Heart left ventricle (tissue), 16 donors: ENCODE data around the gene GAGE12H. TPM values are rescaled to one million over a fixed set of nuclear protein-coding genes. Genes with fewer than 3 reads are reported as not detected.
"Not testable (repeated sequence)": the region's sequence is repeated elsewhere in the genome, so short reads cannot be mapped to it uniquely, and the experiment has no call there.

Experiments
- ATAC-seq, 4 donors: fragments of 200-7000 bp; cut with Tn5 transposase; one replicate each; pipeline ENCODE4 v1.9.1; 2020 to 2022; ENCODE audit warnings: moderate library complexity in 4 of 4, mild to moderate bottlenecking in 3 of 4, moderate number of reproducible peaks in 1 of 4
- DNase-seq, 5 donors: peaks; one replicate each; pipeline ENCODE4 v3.0.0-alpha.2; 2020
- H3K27ac ChIP-seq, 12 donors: fragments of 200-600 bp; sonication (generic) in 4 of 12; one replicate each; pipeline versions ENCODE4 v1.5.0 to v1.8.0; 2016 to 2022; ENCODE audit warnings: mild to moderate bottlenecking in 2 of 12
- H3K27me3 ChIP-seq, 9 donors: fragments of 200-600 bp; sonication (generic) in 2 of 9; one replicate each; pipeline versions ENCODE4 v1.5.1 to v1.8.0; 2016 to 2022; ENCODE audit warnings: mild to moderate bottlenecking in 3 of 9
- H3K36me3 ChIP-seq, 9 donors: fragments of 200-600 bp; sonication (generic) in 2 of 9; one replicate each; pipeline versions ENCODE4 v1.5.0 to v1.8.0; 2018 to 2022; ENCODE audit warnings: mild to moderate bottlenecking in 2 of 9
- H3K4me1 ChIP-seq, 12 donors: fragments of 200-600 bp; sonication (generic) in 4 of 12; one replicate each; pipeline versions ENCODE4 v1.5.0 to v1.8.0; 2016 to 2022; ENCODE audit warnings: mild to moderate bottlenecking in 3 of 12
- H3K4me3 ChIP-seq, 12 donors: fragments of 200-600 bp; sonication (generic) in 4 of 12; one replicate each; pipeline versions ENCODE4 v1.5.0 to v1.8.0; 2017 to 2022; ENCODE audit warnings: mild to moderate bottlenecking in 9 of 12, moderate library complexity in 4 of 12
- H3K9me3 ChIP-seq, 12 donors: fragments of 200-600 bp; sonication (generic) in 4 of 12; one replicate each; pipeline versions ENCODE4 v1.5.0 to v1.8.0; 2016 to 2022; ENCODE audit warnings: mild to moderate bottlenecking in 1 of 12
- WGBS, 4 donors: extraction: QIAGEN DNeasy Blood & Tissue Kit in 2 of 4; methylation state at CpG; one replicate each; pipeline versions ENCODE4 v1.1.5 to v1.1.7; 2013 to 2018; 5-methylcytosine and 5-hydroxymethylcytosine counted together
- intact Hi-C, 10 donors: fragments of 100-400 bp; cut with DNase I; formaldehyde crosslinking; loops; one replicate each; pipeline versions ENCODE4 v1.11.1 to v1.14.2; 2022
- long read RNA-seq, 3 donors: library from polyadenylated mRNA; unstranded; transcript quantifications; one replicate each; pipeline ENCODE4 v2.0.0, GENCODE V29; 2020 to 2021
- polyA plus RNA-seq, 2 donors: library from polyadenylated mRNA; stranded (reverse); fragments of 200-250 nt; gene quantifications; one replicate each; pipeline ENCODE4 v1.2.3, GENCODE V29; 2013
- total RNA-seq, 9 donors: library from RNA; depleted of rRNA in 2 of 9; stranded (reverse); fragments of >200 nt in 2 of 9; fragmentation: NEBNext Ultra II Directional in 3 of 9; extraction: Animal tissue kit (Norgen Biotek cat#: 25700) in 3 of 9; gene quantifications; one replicate each; pipeline versions ENCODE4 v1.1.0 to v1.2.4, GENCODE V29; 2016 to 2023
- donor health status: ischemic (EF 13 %, LVEDD 7.1; RV severe dilation, severe dysfunction).
- donor health status: healthy with polysubstance abuse.
- donor health status: DM: no; HTN: yes; CAD: no.
- donor health status: DM: no; HTN: no; CAD: no.
- donor health status: ischemic (EF 25% LVEDD 6.9; RV normal size, moderate dysfunction).
- donor health status: ischemic (EF 25% LVEDD 5.7; RV mildly dilated, moderate dysfunction).
- donor health status: healthy.
- donor health status: DM: yes; HTN: yes; CAD: no.
- donor health status: ischemic (EF 35%, LVEDD 5.7; RV mildly dilated, moderate dysfunction).
- donor health status: nonischemic (EF 11% LVEDD 7.7; RV severe dilation, severe dysfunction).
- donor health status: DM: yes; HTN: yes; CAD: no.
- donor health status: PGD.
- donor health status: ischemic (EF 29% LVEDD 5.4; RV normal size, mild dysfunction).
- donor health status: nonischemic (EF 23%, LVEDD 6.1; RV moderate dilation, normal function).

GAGE12H gene
- total RNA-seq (not detected), polyA plus RNA-seq (not detected)
- long read RNA-seq, donor 1 = 0 reads
- long read RNA-seq, donor 2 = 0 reads
- long read RNA-seq, donor 3 = 0 reads

DNA sequence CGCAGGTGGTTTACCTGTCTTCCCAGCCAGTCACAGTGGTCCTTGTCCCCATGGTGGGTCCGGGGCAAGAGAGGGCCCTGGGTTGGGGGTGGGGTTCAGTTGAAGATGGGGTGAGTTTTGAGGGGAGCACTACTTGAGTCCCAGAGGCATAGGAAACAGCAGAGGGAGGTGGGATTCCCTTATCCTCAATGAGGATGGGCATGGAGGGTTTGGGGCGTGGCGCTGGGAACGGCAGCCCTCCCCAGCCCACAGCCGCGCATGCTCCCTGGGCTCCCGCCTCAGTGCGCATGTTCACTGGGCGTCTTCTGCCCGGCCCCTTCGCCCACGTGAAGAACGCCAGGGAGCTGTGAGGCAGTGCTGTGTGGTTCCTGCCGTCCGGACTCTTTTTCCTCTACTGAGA lies at the start of gene GAGE12H:
Gene GAGE12H, plus strand, starts transcription at position 301 of the 400 bp plus-strand sequence. CDS start 1,155 bp downstream, outside the sequence.
- ATAC-seq, H3K27me3 ChIP-seq, H3K9me3 ChIP-seq, H3K27ac ChIP-seq, H3K4me1 ChIP-seq, intact Hi-C loops, H3K36me3 ChIP-seq, H3K4me3 ChIP-seq, DNase-seq: not testable (repeated sequence)
- WGBS, 4 donors = no CpG with 5 or more reads among the region's 16 CpGs

DNA sequence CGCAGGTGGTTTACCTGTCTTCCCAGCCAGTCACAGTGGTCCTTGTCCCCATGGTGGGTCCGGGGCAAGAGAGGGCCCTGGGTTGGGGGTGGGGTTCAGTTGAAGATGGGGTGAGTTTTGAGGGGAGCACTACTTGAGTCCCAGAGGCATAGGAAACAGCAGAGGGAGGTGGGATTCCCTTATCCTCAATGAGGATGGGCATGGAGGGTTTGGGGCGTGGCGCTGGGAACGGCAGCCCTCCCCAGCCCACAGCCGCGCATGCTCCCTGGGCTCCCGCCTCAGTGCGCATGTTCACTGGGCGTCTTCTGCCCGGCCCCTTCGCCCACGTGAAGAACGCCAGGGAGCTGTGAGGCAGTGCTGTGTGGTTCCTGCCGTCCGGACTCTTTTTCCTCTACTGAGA lies 47.9 kb upstream of the GAGE12H start, which contains the start of gene GAGE12C:
Gene GAGE12C, plus strand, starts transcription at position 301 of the 400 bp plus-strand sequence. CDS start 1,155 bp downstream, outside the sequence.
- DNase-seq, ATAC-seq, H3K4me1 ChIP-seq, H3K27ac ChIP-seq, H3K9me3 ChIP-seq, intact Hi-C loops, H3K4me3 ChIP-seq, H3K36me3 ChIP-seq, H3K27me3 ChIP-seq: not testable (repeated sequence)
- no CpG with 5 or more reads among the region's 16 CpGs for WGBS, 4 donors

DNA sequence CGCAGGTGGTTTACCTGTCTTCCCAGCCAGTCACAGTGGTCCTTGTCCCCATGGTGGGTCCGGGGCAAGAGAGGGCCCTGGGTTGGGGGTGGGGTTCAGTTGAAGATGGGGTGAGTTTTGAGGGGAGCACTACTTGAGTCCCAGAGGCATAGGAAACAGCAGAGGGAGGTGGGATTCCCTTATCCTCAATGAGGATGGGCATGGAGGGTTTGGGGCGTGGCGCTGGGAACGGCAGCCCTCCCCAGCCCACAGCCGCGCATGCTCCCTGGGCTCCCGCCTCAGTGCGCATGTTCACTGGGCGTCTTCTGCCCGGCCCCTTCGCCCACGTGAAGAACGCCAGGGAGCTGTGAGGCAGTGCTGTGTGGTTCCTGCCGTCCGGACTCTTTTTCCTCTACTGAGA lies 38.3 kb upstream of the GAGE12H start, which contains the start of gene GAGE12D:
Gene GAGE12D, plus strand, starts transcription at position 301 of the 400 bp plus-strand sequence. CDS start 1,155 bp downstream, outside the sequence.
- intact Hi-C loops, H3K36me3 ChIP-seq, ATAC-seq, H3K4me3 ChIP-seq, H3K27ac ChIP-seq, H3K27me3 ChIP-seq, H3K4me1 ChIP-seq, H3K9me3 ChIP-seq, DNase-seq: not testable (repeated sequence)
- no CpG with 5 or more reads among the region's 16 CpGs for WGBS, 4 donors

DNA sequence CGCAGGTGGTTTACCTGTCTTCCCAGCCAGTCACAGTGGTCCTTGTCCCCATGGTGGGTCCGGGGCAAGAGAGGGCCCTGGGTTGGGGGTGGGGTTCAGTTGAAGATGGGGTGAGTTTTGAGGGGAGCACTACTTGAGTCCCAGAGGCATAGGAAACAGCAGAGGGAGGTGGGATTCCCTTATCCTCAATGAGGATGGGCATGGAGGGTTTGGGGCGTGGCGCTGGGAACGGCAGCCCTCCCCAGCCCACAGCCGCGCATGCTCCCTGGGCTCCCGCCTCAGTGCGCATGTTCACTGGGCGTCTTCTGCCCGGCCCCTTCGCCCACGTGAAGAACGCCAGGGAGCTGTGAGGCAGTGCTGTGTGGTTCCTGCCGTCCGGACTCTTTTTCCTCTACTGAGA lies 28.8 kb upstream of the GAGE12H start, which contains the start of gene GAGE12E:
Gene GAGE12E, plus strand, starts transcription at position 301 of the 400 bp plus-strand sequence. CDS start 1,155 bp downstream, outside the sequence.
- H3K27ac ChIP-seq, H3K4me3 ChIP-seq, H3K36me3 ChIP-seq, DNase-seq, intact Hi-C loops, ATAC-seq, H3K9me3 ChIP-seq, H3K4me1 ChIP-seq, H3K27me3 ChIP-seq: not testable (repeated sequence)
- no CpG with 5 or more reads among the region's 16 CpGs for WGBS, 4 donors

- ATAC-seq, DNase-seq, H3K36me3 ChIP-seq, intact Hi-C loops, H3K27me3 ChIP-seq, H3K9me3 ChIP-seq, H3K4me3 ChIP-seq, H3K27ac ChIP-seq, H3K4me1 ChIP-seq: not testable (repeated sequence)
- no CpG with 5 or more reads among the region's 16 CpGs for WGBS, 4 donors
These were observed 19.2 kb upstream of the GAGE12H start, which contains the start of gene GAGE12F for GRCh38 chrX:49560542-49560941. Gene GAGE12F (plus strand): TSS chrX:49560842. CDS start chrX:49561997, 1,155 bp downstream.

GRCh38 chrX:49568728-49569127 lies 11.0 kb upstream of the GAGE12H start:
- no CpG with 5 or more reads among the region's 11 CpGs for WGBS, 4 donors
- ATAC-seq, H3K4me1 ChIP-seq, H3K27me3 ChIP-seq, H3K36me3 ChIP-seq, H3K9me3 ChIP-seq, H3K4me3 ChIP-seq, H3K27ac ChIP-seq, intact Hi-C loops: not testable (repeated sequence)
- DNase-seq = peak in 2 of 5 donors; percentile 5 to 15

DNA sequence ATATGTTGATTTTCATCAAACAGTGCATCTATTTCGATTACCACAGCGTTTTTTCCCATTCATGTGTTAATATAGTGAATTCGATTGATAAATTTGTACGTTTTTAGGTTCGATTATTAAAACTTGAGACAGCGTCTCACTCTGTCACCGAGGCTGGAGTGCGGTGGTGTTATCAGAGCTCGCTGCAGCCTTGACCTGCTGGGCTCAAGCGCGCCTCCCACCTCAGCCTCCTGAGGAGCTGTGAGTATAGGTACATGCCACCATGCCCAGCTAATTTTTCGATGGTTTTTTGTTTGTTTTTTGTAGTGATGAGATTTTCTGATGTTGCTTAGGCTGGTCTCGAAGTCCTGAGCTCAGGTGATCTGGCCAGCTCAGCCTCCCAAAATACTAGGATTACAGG lies 10.6 kb upstream of the GAGE12H start:
- H3K4me1 ChIP-seq, H3K36me3 ChIP-seq, H3K27me3 ChIP-seq, H3K9me3 ChIP-seq, H3K27ac ChIP-seq, ATAC-seq, intact Hi-C loops, H3K4me3 ChIP-seq: not testable (repeated sequence)
- DNase-seq = peak in 1 of 5 donors; percentile 6
- 88% methylated on average over 10 of the region's 13 CpGs; no CpG with 5 or more reads in 3 of the 4 donors for WGBS, 4 donors

DNA sequence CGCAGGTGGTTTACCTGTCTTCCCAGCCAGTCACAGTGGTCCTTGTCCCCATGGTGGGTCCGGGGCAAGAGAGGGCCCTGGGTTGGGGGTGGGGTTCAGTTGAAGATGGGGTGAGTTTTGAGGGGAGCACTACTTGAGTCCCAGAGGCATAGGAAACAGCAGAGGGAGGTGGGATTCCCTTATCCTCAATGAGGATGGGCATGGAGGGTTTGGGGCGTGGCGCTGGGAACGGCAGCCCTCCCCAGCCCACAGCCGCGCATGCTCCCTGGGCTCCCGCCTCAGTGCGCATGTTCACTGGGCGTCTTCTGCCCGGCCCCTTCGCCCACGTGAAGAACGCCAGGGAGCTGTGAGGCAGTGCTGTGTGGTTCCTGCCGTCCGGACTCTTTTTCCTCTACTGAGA lies 9.6 kb upstream of the GAGE12H start, which contains the start of gene GAGE12G:
Gene GAGE12G, plus strand, starts transcription at position 301 of the 400 bp plus-strand sequence. CDS start 1,155 bp downstream, outside the sequence.
- DNase-seq, H3K4me1 ChIP-seq, ATAC-seq, H3K27me3 ChIP-seq, H3K36me3 ChIP-seq, H3K4me3 ChIP-seq, intact Hi-C loops, H3K27ac ChIP-seq, H3K9me3 ChIP-seq: not testable (repeated sequence)
- no CpG with 5 or more reads among the region's 16 CpGs for WGBS, 4 donors

- H3K4me3 ChIP-seq, ATAC-seq, H3K27ac ChIP-seq, H3K9me3 ChIP-seq, H3K36me3 ChIP-seq, H3K4me1 ChIP-seq, H3K27me3 ChIP-seq, intact Hi-C loops, DNase-seq: not testable (repeated sequence)
- WGBS, 4 donors = no CpG with 5 or more reads among the region's 16 CpGs
These were observed 9.4 kb downstream of the GAGE12H start, which contains the start of gene GAGE2A for GRCh38 chrX:49589196-49589595. Gene GAGE2A (plus strand): TSS chrX:49589496. CDS start chrX:49590651, 1,155 bp downstream.

GRCh38 chrX:49589769-49590478 lies 10.2 kb downstream of the GAGE12H start:
- H3K9me3 ChIP-seq, H3K4me1 ChIP-seq, H3K27ac ChIP-seq, H3K27me3 ChIP-seq, H3K4me3 ChIP-seq, ATAC-seq, intact Hi-C loops, H3K36me3 ChIP-seq: not testable (repeated sequence)
- 88 to 92% (median 89%) methylated on average over 24 to 33 of the region's 37 CpGs for WGBS, 4 donors
- DNase-seq = peak in 4 of 5 donors; percentile 13 to 43 (median 26)

DNA sequence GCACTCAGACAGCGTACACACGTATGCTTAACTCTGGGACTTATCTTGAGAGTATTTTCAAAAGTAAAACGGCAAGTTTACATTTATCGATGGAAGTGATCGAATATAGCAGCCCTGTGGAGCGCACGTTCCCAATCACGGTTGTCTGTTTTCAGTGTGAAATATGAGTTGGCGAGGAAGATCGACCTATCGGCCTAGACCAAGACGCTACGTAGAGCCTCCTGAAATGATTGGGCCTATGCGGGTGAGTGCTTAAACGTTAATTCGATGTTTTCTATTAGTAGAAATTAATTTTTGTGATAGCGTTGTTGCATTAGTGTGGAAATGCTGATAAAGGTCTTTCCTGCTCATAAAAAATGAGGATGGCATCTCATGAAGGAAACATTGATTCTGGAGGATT lies 10.7 kb downstream of the GAGE12H start:
- DNase-seq, H3K9me3 ChIP-seq, H3K27ac ChIP-seq, ATAC-seq, H3K36me3 ChIP-seq, H3K4me1 ChIP-seq, H3K4me3 ChIP-seq, intact Hi-C loops, H3K27me3 ChIP-seq: not testable (repeated sequence)
- 85 to 96% (median 91%) methylated on average over 10 to 15 of the region's 17 CpGs for WGBS, 4 donors
